SU-DHL-6 (cell line): ENCODE measurements around the gene ERF.

Experiments
- H2AFZ ChIP-seq: fragments of 200-600 bp; sonication (generic); 2 replicates; pipeline ENCODE4 v1.6.1; 2014; ENCODE audit warnings: low read depth, mild to moderate bottlenecking, moderate library complexity, mixed read lengths, antibody characterized with exemption, low read length; ENCODE audit not compliant: severe bottlenecking
- H3F3A ChIP-seq: fragments of 200-600 bp; shearing (Covaris generic); 2 replicates; pipeline ENCODE4 v1.6.0; 2016; ENCODE audit warnings: antibody characterized with exemption, mild to moderate bottlenecking; ENCODE audit not compliant: insufficient read depth
- H3K27ac ChIP-seq: fragments of 200-600 bp; sonication (generic); 2 replicates; pipeline ENCODE4 v1.5.1; 2016; ENCODE audit warnings: low read depth, mild to moderate bottlenecking, low read length, moderate library complexity, mixed read lengths
- H3K27me3 ChIP-seq: fragments of 200-600 bp; sonication (generic), shearing (Covaris generic); 2 replicates; pipeline ENCODE4 v1.6.0; 2014; ENCODE audit warnings: mild to moderate bottlenecking, low read length
- H3K36me3 ChIP-seq: fragments of 200-600 bp; sonication (generic); 2 replicates; pipeline ENCODE4 v1.6.1; 2014; ENCODE audit warnings: mild to moderate bottlenecking, low read length, mixed read lengths
- H3K4me2 ChIP-seq: fragments of 300-600, 200-600 bp; shearing (Covaris generic), sonication (generic); 2 replicates; pipeline ENCODE4 v1.6.0; 2014; ENCODE audit warnings: low read length, low read depth, mild to moderate bottlenecking; ENCODE audit not compliant: poor library complexity, severe bottlenecking
- H3K4me3 ChIP-seq: fragments of 200-600 bp; sonication (generic); 2 replicates; pipeline ENCODE4 v1.5.1; 2014; ENCODE audit warnings: antibody characterized with exemption, low read length, mild to moderate bottlenecking, mixed read lengths; ENCODE audit not compliant: insufficient read depth, poor library complexity, severe bottlenecking
- H3K79me2 ChIP-seq: fragments of 200-600 bp; sonication (generic); 2 replicates; pipeline ENCODE4 v1.6.1; 2014; ENCODE audit warnings: mild to moderate bottlenecking, low read length, moderate library complexity; ENCODE audit not compliant: insufficient read depth
- H3K9ac ChIP-seq: fragments of 200-600 bp; sonication (generic); 2 replicates; pipeline ENCODE4 v1.7.0; 2014; ENCODE audit warnings: mild to moderate bottlenecking, low read length
- H3K9me2 ChIP-seq: fragments of 200-600 bp; sonication (generic); replicated peaks from 2 replicates; pipeline ENCODE4 v1.6.1; 2014; ENCODE audit warnings: low read length; ENCODE audit not compliant: insufficient read depth
- H3K9me3 ChIP-seq: fragments of 200-600 bp; sonication (generic); 2 replicates; pipeline ENCODE4 v1.6.1; 2014; ENCODE audit warnings: low read length, mixed read lengths; ENCODE audit not compliant: insufficient read depth
- H4K20me1 ChIP-seq: fragments of 200-600 bp; sonication (generic); 2 replicates; pipeline ENCODE4 v1.6.1; 2014; ENCODE audit warnings: low read depth, mild to moderate bottlenecking, antibody characterized with exemption, low read length, moderate library complexity, mixed read lengths
- CTCF ChIP-seq: fragments of 200-600 bp; sonication (generic); IDR thresholded peaks from one replicate; pipeline ENCODE4 v1.5.1; 2017; ENCODE audit warnings: antibody characterized with exemption, mild to moderate bottlenecking, low read length, moderate library complexity; ENCODE audit not compliant: insufficient read depth, poor library complexity, severe bottlenecking
- EZH2phosphoT487 ChIP-seq: fragments of 200-600 bp; sonication (generic), shearing (Covaris generic); conservative IDR thresholded peaks from 2 replicates; pipeline ENCODE4 v1.6.1; 2018; ENCODE audit warnings: mild to moderate bottlenecking, antibody characterized with exemption, low read length, moderate library complexity, mixed read lengths

The ERF gene

GRCh38 chr19:42295342-42295741 lies 40.4 kb upstream of the ERF start:
- no peak for TF ChIP-seq EZH2phosphoT487
- H3K27ac ChIP-seq = no peak overlapping the region
- peaks cover 6% of the 10 kb centered on the region for H3F3A ChIP-seq
- no peaks in the 10 kb centered on the region for H4K20me1 ChIP-seq
- H2AFZ ChIP-seq = no peak overlapping the region
- H3K9me3 ChIP-seq = no peaks in the 10 kb centered on the region
- no peaks in the 10 kb centered on the region for H3K9me2 ChIP-seq
- no peaks in the 10 kb centered on the region for H3K79me2 ChIP-seq
- H3K4me3 ChIP-seq = no peak overlapping the region
- no peak overlapping the region for H3K4me2 ChIP-seq
- H3K36me3 ChIP-seq = no peaks in the 10 kb centered on the region
- no peaks in the 10 kb centered on the region for H3K27me3 ChIP-seq
- H3K9ac ChIP-seq = no peak overlapping the region

- Histone ChIP-seq H4K20me1 (no peaks in the 10 kb centered on the region), H3K27ac (no peak overlapping the region), H3K9me3 (no peaks in the 10 kb centered on the region), H3K36me3 (no peaks in the 10 kb centered on the region), H3K79me2 (no peaks in the 10 kb centered on the region), H3F3A (peaks cover 6% of the 10 kb centered on the region), H3K4me2 (no peak overlapping the region), H2AFZ (no peak overlapping the region), H3K9me2 (no peaks in the 10 kb centered on the region), H3K4me3 (no peak overlapping the region), H3K27me3 (no peaks in the 10 kb centered on the region), H3K9ac (no peak overlapping the region)
- TF ChIP-seq EZH2phosphoT487 (no peak), CTCF (no peak)
These were observed 39.7 kb upstream of the ERF start for GRCh38 chr19:42294471-42295137.

GRCh38 chr19:42293948-42294347 lies 39.0 kb upstream of the ERF start:
- Histone ChIP-seq H3K9ac (no peak overlapping the region), H3K27me3 (no peaks in the 10 kb centered on the region), H3K36me3 (no peaks in the 10 kb centered on the region), H3K9me2 (no peaks in the 10 kb centered on the region), H3F3A (peaks cover 6% of the 10 kb centered on the region), H3K79me2 (no peaks in the 10 kb centered on the region), H3K27ac (no peak overlapping the region), H3K4me2 (no peak overlapping the region), H3K9me3 (no peaks in the 10 kb centered on the region), H3K4me3 (no peak overlapping the region), H2AFZ (no peak overlapping the region), H4K20me1 (no peaks in the 10 kb centered on the region)
- no peak for TF ChIP-seq EZH2phosphoT487
- no peak for TF ChIP-seq CTCF

GRCh38 chr19:42293540-42293939 lies 38.6 kb upstream of the ERF start:
- no peaks in the 10 kb centered on the region for H3K36me3 ChIP-seq
- no peak for TF ChIP-seq EZH2phosphoT487
- TF ChIP-seq CTCF = no peak

More at GRCh38 chr19:42293540-42293939, 38.6 kb upstream of the ERF start:
- Histone ChIP-seq H3K27me3 (no peaks in the 10 kb centered on the region), H4K20me1 (no peaks in the 10 kb centered on the region), H3K9me3 (no peaks in the 10 kb centered on the region), H3K4me2 (no peak overlapping the region), H3F3A (peaks cover 6% of the 10 kb centered on the region), H3K4me3 (no peak overlapping the region), H2AFZ (no peak overlapping the region), H3K79me2 (no peaks in the 10 kb centered on the region), H3K9me2 (no peaks in the 10 kb centered on the region), H3K9ac (no peak overlapping the region), H3K27ac (no peak overlapping the region)
